Stimulated activated CD4-positive, alpha-beta T cell treated with anti-CD3 and anti-CD28 coated beads, Interleukin-15, amount 100 ng/mL, for 48 hours (primary cell): Measurements from ENCODE around the gene DYNLL1.
A peak's percentile ranks its signal among the peaks of the same experiment; 100 is the strongest.
"Not testable (repeated sequence)": the region's sequence is repeated elsewhere in the genome, so short reads cannot be mapped to it uniquely, and the experiment has no call there.

Source experiments
- DNase-seq, 2 donors: peaks; one replicate each; pipeline ENCODE4 v3.0.0-alpha.2; 2020; ENCODE audit warnings: low read depth in 2 of 2

DYNLL1 gene

GRCh38 chr12:120515496-120515895 is 19.6 kb downstream of the DYNLL1 start:
- no peak for DNase-seq

DNA sequence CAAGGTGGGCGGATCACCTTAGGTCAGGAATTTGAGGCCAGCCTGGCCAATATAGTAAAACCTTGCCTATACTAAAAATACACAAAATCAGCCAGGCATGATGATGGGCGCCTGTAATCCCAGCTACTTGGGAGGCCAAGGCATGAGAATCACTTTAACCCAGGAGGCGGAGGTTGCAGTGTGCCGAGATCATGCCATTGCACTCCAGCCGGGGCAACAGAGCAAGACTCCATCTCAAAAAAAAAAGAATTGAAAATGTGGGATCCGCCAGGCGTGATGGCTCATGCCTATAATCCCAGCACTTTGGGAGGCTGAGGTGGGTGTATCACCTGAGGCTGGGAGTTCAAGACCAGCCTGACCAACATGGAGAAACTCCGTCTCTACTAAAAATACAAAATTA is 23.4 kb downstream of the DYNLL1 start:
- DNase-seq: not testable (repeated sequence)

DNA sequence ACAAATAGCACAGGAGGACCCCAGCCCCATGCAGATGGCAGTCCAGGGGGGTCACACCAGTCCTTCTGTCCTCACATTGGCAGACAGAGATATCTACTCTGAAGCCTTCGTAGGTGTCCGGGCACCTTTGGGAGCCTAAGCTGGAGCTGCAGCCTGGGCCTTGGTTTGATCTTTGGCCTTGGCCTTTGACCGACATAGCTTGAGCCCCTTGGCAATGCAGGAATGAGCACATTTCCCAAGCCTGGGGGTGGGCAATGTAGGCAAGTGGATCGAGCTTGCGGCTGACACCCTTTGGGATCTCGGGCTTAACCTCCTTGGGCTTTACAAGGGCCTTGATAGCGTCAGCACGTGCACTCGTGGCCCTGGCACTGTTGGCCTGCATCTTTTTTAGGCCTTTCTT is 26.7 kb downstream of the DYNLL1 start:
- no peak for DNase-seq

GRCh38 chr12:120528861-120529525 is 33.1 kb downstream of the DYNLL1 start, which contains the start of gene COQ5:
COQ5 (minus strand) TSS chr12:120529158; CDS start chr12:120529141, 17 bp downstream.
- DNase-seq: peak; percentile 71 to 77

DNA sequence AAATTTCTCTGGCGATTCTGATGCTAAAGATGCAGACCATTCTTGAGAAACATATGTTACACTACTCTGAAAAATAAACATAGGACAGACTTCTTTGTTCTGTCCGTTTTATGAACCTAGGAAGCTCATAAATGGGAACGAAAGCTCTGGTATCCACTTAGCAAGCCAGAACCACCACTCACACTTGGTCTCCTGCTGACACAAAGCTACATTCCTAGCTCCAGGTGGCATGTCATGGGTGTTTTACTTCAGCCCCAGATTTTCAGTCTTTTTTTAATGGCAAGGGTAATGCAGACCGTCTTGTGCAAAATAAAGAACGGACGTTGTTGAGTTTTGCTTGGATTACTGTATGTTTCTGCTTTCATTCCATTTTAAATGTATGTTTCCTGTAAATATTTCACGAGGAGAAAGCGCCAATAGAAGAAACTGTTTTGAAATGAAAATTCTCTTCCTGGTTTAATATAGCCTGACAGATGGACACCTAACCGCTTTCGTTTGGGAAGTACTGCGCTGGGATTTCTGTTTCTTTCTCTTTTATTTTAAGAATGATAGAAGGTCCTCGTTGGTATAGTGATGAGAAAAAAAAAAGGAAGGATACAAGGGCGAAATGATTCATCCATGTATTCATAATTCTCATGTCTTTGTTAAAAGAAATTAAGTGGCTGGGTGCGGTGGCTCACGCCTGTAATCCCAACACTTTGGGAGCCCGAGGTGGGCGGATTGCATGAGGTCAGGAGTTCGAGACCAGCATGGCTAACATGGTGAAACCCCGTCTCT is 33.9 kb downstream of the DYNLL1 start:
- DNase-seq: no peak

GRCh38 chr12:120530418-120530761 is 34.5 kb downstream of the DYNLL1 start:
- not testable (repeated sequence) for DNase-seq

DNA sequence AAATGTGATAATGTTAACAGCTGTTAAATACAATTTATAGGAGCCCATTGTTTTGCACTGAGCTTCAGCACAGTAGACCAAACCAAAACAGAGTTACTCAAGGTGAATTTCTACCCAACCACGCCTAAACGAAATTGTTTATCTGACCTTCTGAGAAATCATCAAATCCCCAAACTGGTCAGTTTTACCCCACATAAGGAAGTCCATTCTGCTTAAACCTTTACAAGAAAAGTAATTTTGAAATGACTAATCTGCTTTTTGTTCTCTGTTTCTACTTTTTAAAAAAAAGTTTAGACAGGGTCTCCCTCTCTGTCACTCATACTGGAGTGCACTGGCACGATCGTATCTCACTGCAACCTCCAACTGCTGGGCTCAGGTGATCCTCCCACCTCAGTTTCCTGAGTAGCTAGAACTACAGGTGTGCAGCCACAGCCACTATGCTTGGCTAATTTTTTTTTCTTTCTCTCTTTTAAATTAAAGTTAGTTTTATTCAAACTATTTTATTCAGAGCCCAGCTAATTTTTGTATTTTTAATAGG is 36.9 kb downstream of the DYNLL1 start:
- DNase-seq: no peak

DNA sequence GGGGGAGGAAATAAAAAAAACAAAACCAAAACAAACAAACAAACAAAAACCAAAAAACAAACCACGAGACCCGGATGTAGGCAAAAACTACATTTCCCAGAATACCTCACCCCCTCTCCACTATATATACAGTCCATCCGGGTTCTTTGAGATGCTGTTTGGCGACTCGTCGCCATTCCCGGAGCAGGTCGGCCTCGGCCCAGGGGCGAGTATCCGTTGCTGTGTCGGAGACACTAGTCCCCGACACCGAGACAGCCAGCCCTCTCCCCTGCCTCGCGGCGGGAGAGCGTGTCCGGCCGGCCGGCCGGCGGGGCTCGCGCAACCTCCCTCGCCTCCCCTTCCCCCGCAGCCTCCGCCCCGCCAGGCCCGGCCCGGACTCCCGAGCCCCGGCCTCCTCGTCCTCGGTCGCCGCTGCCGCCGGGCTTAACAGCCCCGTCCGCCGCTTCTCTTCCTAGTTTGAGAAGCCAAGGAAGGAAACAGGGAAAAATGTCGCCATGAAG is 38.3 kb downstream of the DYNLL1 start, which contains the start of gene RNF10:
RNF10 (plus strand) TSS at position 154 of the 500 bp plus-strand sequence. CDS start 456 bp downstream, outside the sequence.
- DNase-seq: peak; percentile 49 to 56

- peak in 1 of 2 donors; percentile 33 for DNase-seq
Observed at GRCh38 chr12:120534703-120535655, 39.1 kb downstream of the DYNLL1 start.

DNA sequence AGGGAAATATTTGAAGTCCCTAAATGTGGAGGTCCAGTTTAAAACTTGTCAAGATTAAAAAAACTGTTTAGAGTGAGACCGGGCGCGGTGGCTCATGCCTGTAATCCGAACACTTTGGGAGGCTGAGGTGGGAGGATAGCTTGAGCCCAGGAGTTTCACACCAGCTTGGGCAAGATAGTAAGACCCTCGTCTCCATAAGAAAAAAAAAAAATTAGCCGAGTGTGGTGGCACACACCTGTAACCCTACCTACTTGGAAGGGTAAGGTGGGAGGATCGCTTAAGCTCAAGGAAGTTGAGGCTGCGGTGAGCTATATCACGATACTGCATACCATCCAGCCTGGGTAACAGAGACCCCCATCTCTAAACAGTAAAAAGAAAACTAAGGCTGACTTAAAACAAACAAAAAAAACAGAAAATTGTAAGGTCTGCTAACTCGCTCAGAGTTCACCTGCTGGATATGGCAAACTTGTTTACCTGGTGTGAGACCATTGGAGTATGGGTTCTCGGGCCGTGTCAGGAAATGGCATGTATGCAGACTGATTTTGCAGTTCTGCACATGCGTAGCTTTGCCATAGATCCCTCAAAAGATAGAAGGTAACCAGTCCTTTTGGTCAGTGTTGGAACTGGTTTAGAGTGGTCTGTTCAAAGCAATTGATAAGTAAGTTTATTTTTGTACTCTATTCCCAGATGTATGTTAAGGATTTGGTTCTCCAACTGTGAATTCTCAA is 40.3 kb downstream of the DYNLL1 start:
- DNase-seq: no peak

DNA sequence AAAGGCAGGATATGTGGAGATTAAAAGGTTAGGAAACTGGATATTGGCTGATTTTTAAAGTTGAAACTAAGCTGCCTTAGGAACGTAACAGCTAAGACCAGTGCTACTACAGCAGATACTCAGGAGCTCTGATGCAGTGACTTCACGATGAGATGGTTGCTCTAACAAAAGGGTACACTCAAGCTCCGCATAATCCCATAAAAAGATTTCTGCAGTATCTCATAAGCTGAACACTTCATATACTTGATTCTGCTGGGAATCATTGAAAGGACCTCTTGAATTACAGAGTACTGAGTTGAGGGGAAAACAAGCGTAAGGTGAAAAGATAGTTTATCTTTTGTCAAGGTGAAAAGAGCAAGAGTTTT is 41.9 kb downstream of the DYNLL1 start:
- no peak for DNase-seq

DNA sequence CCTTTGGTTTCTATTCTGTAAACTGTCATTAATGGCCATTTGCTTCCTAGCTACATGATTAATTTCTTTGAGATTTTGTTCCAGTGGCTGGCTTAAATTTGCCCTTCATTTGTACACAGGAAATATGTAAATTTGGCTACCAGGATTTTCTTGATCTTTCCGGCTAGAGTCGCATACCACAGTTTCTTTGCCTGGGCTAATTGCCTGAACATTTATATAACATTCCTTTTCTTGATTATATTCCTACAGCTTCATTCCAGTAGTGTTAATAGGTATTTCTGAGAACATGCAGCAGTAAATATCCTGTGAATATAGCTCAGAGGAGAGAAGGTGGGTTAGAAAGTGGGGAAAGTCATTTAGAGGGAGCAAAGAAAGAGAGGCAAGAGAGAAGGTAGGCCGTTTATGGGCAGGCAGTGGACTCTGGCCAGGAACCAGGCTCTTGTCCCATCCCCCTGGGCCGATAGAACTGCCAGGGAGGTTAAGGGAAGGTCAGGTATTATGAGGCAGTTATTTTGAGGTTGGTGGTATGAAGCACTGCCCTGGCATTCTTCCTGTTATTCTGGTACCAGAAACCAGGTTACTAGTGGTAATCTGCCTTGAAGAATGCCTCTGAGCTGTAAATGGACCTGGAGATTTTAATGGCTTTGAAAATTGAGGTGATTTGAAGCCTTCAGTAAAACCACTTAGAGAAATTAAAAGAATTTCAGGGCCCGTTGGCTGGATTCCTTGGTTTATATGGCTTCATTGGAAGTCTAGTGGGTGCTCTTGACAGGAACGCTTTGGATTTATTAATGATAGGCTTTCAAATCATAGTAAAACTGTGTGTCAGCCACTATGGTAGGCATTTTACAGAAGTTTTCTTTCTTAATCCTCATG is 42.6 kb downstream of the DYNLL1 start:
- DNase-seq: no peak

- no peak for DNase-seq
Observed at GRCh38 chr12:120539303-120539702, 43.4 kb downstream of the DYNLL1 start.

- no peak for DNase-seq
Observed at GRCh38 chr12:120540445-120540844, 44.5 kb downstream of the DYNLL1 start.

GRCh38 chr12:120542166-120542565 is 46.3 kb downstream of the DYNLL1 start:
- no peak for DNase-seq

DNA sequence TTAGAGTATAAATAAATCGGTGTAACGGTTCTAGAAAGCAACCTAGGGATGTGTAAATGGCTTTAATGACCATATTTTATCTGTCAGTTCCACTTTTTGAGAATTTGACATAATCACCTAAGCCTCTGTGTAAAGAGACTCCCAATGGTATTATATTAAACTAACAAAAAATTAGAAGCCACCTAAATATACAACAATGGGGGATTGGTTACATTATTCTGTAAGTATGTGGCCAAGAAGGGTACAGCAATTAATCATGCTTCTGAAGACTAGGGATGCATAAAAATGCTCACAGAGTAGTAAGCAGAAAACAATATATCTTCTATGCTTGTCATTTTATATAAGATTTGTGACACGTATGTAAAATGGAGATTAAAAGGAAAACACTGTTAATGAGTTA is 48.8 kb downstream of the DYNLL1 start:
- DNase-seq: no peak

DNA sequence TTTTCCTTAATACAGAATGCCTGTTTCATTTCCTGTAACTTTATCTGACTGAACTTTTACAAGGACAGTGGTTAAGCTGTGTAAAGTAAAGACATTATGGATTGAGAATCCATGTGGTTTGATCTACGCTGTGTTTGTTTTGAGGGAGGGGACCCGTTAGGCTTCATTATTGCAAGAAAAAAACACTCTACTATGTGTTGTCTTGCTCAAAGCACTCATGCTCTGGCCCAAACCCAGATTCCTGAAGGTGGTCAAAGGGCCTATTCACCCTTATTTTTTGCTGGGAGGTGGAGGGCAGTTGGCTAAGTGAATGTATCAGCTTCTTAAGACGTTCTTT is 50.1 kb downstream of the DYNLL1 start:
- no peak for DNase-seq
